Neural cell (in vitro differentiated cells): ENCODE results near the gene TTLL12. TPM values are rescaled to one million over a fixed set of nuclear protein-coding genes. Genes with fewer than 3 reads are reported as not detected.

Experiments used
- H2AFZ ChIP-seq: fragments of 200-600, 300-800 bp; sonication (generic), shearing (Covaris generic); 2 replicates; pipeline ENCODE4 v1.6.0; 2014; ENCODE audit warnings: low read depth, mild to moderate bottlenecking, antibody characterized with exemption, low read length, moderate library complexity
- H3F3A ChIP-seq: fragments of 200-600 bp; shearing (Covaris generic); 2 replicates; pipeline ENCODE4 v1.6.1; 2016; ENCODE audit warnings: mild to moderate bottlenecking, moderate library complexity, mixed read lengths, antibody characterized with exemption, low read length; ENCODE audit not compliant: insufficient read depth, poor library complexity, severe bottlenecking
- H3K27ac ChIP-seq: fragments of 200-600, 300-800 bp; sonication (generic), shearing (Covaris generic); 2 replicates; pipeline ENCODE4 v1.5.1; 2014; ENCODE audit warnings: mild to moderate bottlenecking, low read length, moderate library complexity
- H3K27me3 ChIP-seq: fragments of 300-800, 200-600 bp; sonication (generic), shearing (Covaris generic); 2 replicates; pipeline ENCODE4 v1.6.0; 2014; ENCODE audit warnings: mild to moderate bottlenecking, low read depth, low read length, moderate library complexity; ENCODE audit not compliant: insufficient read depth
- H3K36me3 ChIP-seq: fragments of 300-800, 200-600 bp; sonication (generic), shearing (Covaris generic); 2 replicates; pipeline ENCODE4 v1.5.1; 2014; ENCODE audit warnings: mild to moderate bottlenecking, antibody characterized with exemption, low read length, moderate library complexity; ENCODE audit not compliant: insufficient read depth
- H3K4me2 ChIP-seq: fragments of 300-800, 200-600 bp; sonication (generic), shearing (Covaris generic); 2 replicates; pipeline ENCODE4 v1.6.0; 2014; ENCODE audit warnings: mild to moderate bottlenecking, low read length
- H3K4me3 ChIP-seq: fragments of 300-800, 200-600 bp; sonication (generic), shearing (Covaris generic); 2 replicates; pipeline ENCODE4 v1.5.1; 2014; ENCODE audit warnings: mild to moderate bottlenecking, low read length, moderate library complexity
- H3K79me2 ChIP-seq: fragments of 200-600 bp; shearing (Covaris generic); replicated peaks from 2 replicates; pipeline ENCODE4 v1.6.0; 2014; ENCODE audit warnings: mild to moderate bottlenecking, low read length, moderate library complexity; ENCODE audit not compliant: insufficient read depth
- H3K9ac ChIP-seq: fragments of 300-800, 200-600 bp; sonication (generic), shearing (Covaris generic); 2 replicates; pipeline ENCODE4 v1.6.1; 2016; ENCODE audit warnings: mild to moderate bottlenecking, low read length, mixed read lengths
- H3K9me2 ChIP-seq: fragments of 200-600 bp; shearing (Covaris generic); 2 replicates; pipeline ENCODE4 v1.6.1; 2016; ENCODE audit warnings: mild to moderate bottlenecking, low read length, mixed read lengths; ENCODE audit not compliant: insufficient read depth
- H3K9me3 ChIP-seq: fragments of 200-600, 300-800 bp; sonication (generic), shearing (Covaris generic); 2 replicates; pipeline ENCODE4 v1.6.1; 2016; ENCODE audit warnings: mild to moderate bottlenecking, mixed run types, low read length, moderate library complexity, mixed read lengths
- H4K20me1 ChIP-seq: fragments of 200-600 bp; shearing (Covaris generic); 2 replicates; pipeline ENCODE4 v1.6.1; 2016; ENCODE audit warnings: mild to moderate bottlenecking, mixed run types; ENCODE audit not compliant: insufficient read depth
- CTCF ChIP-seq: fragments of 450-650 bp; IDR thresholded peaks from 2 replicates; pipeline ENCODE4 v1.5.1; 2014; ENCODE audit warnings: antibody characterized with exemption, mild to moderate bottlenecking, moderate library complexity; ENCODE audit not compliant: poor library complexity, severe bottlenecking
- EP300 ChIP-seq: fragments of 450-650 bp; conservative IDR thresholded peaks from 2 replicates; pipeline ENCODE4 v1.6.1; 2014; ENCODE audit warnings: antibody characterized with exemption, mild to moderate bottlenecking, moderate library complexity; ENCODE audit not compliant: poor library complexity, severe bottlenecking
- EZH2 ChIP-seq: fragments of 200-600, 300-800 bp; shearing (Covaris generic), sonication (generic); IDR thresholded peaks from 2 replicates; pipeline ENCODE4 v1.6.1; 2014; ENCODE audit warnings: antibody characterized with exemption, low read length, borderline replicate concordance, mild to moderate bottlenecking; ENCODE audit not compliant: insufficient read depth, poor library complexity, severe bottlenecking
- MXI1 ChIP-seq: fragments of 450-650 bp; conservative IDR thresholded peaks from 2 replicates; pipeline ENCODE4 v1.6.1; 2014; ENCODE audit warnings: antibody characterized with exemption, mild to moderate bottlenecking; ENCODE audit not compliant: poor library complexity, severe bottlenecking
- POLR2AphosphoS5 ChIP-seq: IDR thresholded peaks from 2 replicates; pipeline ENCODE4 v1.6.1; 2012
- RAD21 ChIP-seq: fragments of 450-650 bp; conservative IDR thresholded peaks from 2 replicates; pipeline ENCODE4 v1.6.1; 2014; ENCODE audit warnings: antibody characterized with exemption, mild to moderate bottlenecking, moderate library complexity
- REST ChIP-seq: IDR thresholded peaks from 2 replicates; pipeline ENCODE4 v1.6.1; 2012; ENCODE audit warnings: borderline replicate concordance
- SMC3 ChIP-seq: fragments of 450-650 bp; conservative IDR thresholded peaks from 2 replicates; pipeline ENCODE4 v1.6.1; 2014; ENCODE audit warnings: antibody characterized with exemption, mild to moderate bottlenecking, moderate library complexity; ENCODE audit not compliant: poor library complexity
- TAF1 ChIP-seq: IDR thresholded peaks from 2 replicates; pipeline ENCODE4 v1.6.1; 2012; ENCODE audit warnings: low read depth
- polyA plus RNA-seq: library from polyadenylated mRNA; depleted of rRNA; stranded (reverse); fragments of >200 nt; gene quantifications from 2 replicates; pipeline ENCODE4 v1.2.3, GENCODE V29; 2014

Gene TTLL12
- polyA plus RNA-seq, 1 donor from 2014 or later: 22.2 TPM

- no peak overlapping the region for H3K4me2 ChIP-seq
- no peak overlapping the region for H3K4me3 ChIP-seq
- H2AFZ ChIP-seq: no peak overlapping the region
- H3K9ac ChIP-seq: no peak overlapping the region
- no peak for TF ChIP-seq SMC3
- no peak for TF ChIP-seq CTCF
- TF ChIP-seq POLR2AphosphoS5: no peak
- no peak for TF ChIP-seq TAF1
- TF ChIP-seq EZH2: no peak
- TF ChIP-seq RAD21: no peak
- no peak for TF ChIP-seq EP300
- no peak for TF ChIP-seq MXI1
- TF ChIP-seq REST: no peak
- H3K36me3 ChIP-seq: no peaks in the 10 kb centered on the region
- no peaks in the 10 kb centered on the region for H3K79me2 ChIP-seq
- no peaks in the 10 kb centered on the region for H3K9me2 ChIP-seq
- H3F3A ChIP-seq: no peaks in the 10 kb centered on the region
- H3K27me3 ChIP-seq: no peaks in the 10 kb centered on the region
- no peak overlapping the region for H3K27ac ChIP-seq
- H3K9me3 ChIP-seq: no peaks in the 10 kb centered on the region
- no peaks in the 10 kb centered on the region for H4K20me1 ChIP-seq
These were observed 13.1 kb upstream of the TTLL12 start for GRCh38 chr22:43200031-43200430.

GRCh38 chr22:43199541-43199940 is 12.6 kb upstream of the TTLL12 start:
- no peaks in the 10 kb centered on the region for H3K9me3 ChIP-seq
- H3K9ac ChIP-seq: no peak overlapping the region
- no peaks in the 10 kb centered on the region for H3F3A ChIP-seq
- no peaks in the 10 kb centered on the region for H3K27me3 ChIP-seq
- no peak overlapping the region for H3K4me2 ChIP-seq
- H3K9me2 ChIP-seq: no peaks in the 10 kb centered on the region
- no peaks in the 10 kb centered on the region for H3K79me2 ChIP-seq
- H4K20me1 ChIP-seq: no peaks in the 10 kb centered on the region
- no peak overlapping the region for H3K27ac ChIP-seq
- TF ChIP-seq POLR2AphosphoS5 (no peak), CTCF (no peak), MXI1 (no peak)
- H2AFZ ChIP-seq: no peak overlapping the region
- H3K36me3 ChIP-seq: no peaks in the 10 kb centered on the region
- H3K4me3 ChIP-seq: no peak overlapping the region
